ENCODE data around the gene TAL1. TPM values are rescaled to one million over a fixed set of nuclear protein-coding genes. Genes with fewer than 3 reads are reported as not detected.

Gene TAL1
- total RNA-seq, 1 donor: 10.8 TPM

DNA sequence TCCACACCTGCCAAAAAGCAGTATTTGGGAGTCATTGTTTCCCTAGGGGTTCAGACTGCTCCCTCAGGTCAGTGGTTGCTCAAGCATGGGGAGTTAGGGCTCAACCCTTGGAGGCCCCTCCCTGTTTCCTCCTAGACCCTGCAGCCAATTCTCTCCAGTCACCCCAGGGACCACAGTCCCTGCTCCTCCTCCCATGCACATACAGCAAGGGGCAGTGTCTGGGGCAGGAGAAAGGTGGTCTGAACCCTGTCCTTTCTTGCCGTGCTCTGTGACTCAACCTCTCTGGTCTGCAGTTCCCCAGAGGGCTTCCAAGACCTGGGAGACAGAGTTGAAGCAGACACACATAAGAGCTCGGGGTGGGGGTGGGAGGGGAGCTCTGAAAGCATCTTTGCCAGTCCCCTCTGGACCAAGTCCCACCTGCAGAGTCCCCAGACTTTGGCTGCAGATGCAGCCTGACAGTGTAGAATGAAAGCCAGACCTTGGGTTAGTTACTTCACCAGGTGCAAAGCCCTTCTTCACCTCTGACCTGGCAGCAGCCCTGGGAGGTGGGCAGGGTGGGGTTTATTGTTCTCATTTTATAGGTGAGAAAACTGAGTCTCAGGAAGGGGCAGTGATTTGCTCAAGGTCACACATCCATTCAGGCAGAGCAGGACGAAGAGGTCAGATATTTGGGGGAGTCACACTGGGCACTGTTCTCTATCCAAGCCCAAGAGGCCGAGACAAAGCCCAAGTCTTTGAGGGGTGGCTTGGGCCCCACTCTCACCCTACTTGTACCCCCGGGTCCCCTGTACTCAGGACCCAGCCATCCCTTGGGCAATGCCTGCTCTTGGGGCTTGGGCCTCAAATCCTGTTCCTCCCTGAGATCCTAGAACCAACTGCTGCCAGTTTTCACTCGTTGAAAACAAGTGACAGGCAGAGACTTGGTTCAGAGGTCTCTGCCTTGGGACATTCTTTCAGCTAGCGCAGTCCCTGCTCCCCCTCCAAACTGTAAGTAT, 42.9 kb downstream of the TAL1 start:
- Histone ChIP-seq H3K9me3 (ENCODE audit: low read depth, low read length) (no peaks in the 10 kb centered on the region), H3K27me3 (ENCODE audit: insufficient read depth, low read length) (no peaks in the 10 kb centered on the region), H3K4me3 (ENCODE audit: low read length) (no peak overlapping the region), H3K4me1 (ENCODE audit: insufficient read depth, low read length) (no peaks in the 10 kb centered on the region)

DNA sequence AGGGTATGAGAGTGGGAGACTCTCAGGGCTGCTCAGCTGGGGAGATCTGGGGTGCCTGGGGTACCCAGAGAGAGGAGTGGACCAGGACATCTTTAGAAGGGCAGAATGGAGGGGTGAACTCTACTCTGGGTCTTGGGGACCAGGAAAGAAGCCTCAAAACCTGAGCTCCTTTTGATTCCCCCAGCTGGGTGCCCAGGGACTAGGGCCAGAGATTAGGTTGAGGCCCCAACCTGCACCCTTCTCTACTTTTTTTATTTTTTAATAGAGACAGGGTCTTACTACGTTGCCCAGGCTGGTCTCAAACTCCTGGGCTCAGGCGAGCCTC, 44.1 kb downstream of the TAL1 start:
- H3K4me3 ChIP-seq (ENCODE audit: low read length): no peak overlapping the region
- no peaks in the 10 kb centered on the region for H3K27me3 ChIP-seq (ENCODE audit: insufficient read depth, low read length)
- no peaks in the 10 kb centered on the region for H3K4me1 ChIP-seq (ENCODE audit: insufficient read depth, low read length)
- H3K9me3 ChIP-seq (ENCODE audit: low read depth, low read length): no peaks in the 10 kb centered on the region

DNA sequence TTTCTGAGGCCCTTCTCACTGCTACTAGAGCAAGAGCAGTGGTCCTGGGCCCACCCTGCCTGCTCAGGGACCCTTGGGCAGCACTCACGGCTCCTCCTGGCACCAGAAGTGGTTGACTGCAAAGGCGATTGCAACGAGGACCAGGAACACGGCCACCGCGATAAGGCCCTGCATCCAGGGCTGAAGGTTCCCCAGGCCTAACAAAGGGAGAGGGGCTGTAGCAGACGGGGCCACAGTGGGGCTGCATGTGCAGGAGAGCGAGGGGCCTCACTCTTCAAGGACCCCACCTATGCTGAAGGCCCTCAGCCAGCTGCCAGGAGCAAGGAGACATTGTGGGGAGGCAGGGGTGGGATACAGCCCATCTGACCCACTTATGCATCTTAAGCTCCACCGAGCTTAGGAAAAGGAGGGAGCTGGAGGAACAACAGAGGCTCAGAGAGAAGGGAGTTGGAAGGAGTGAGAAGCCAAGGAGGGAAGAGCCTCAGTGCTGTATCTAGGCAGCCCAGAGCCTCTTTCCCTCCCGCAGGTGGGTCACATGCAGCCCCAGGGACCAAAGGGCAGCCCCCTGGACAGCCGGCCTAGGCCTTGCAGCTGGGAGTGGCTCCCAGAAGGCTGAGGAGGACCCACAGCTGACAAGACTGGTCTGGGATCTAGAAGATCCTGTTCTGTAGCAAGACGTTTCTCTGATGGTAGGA, 44.6 kb downstream of the TAL1 start:
- no peaks in the 10 kb centered on the region for H3K27me3 ChIP-seq (ENCODE audit: insufficient read depth, low read length)
- no peaks in the 10 kb centered on the region for H3K9me3 ChIP-seq (ENCODE audit: low read depth, low read length)
- no peaks in the 10 kb centered on the region for H3K4me1 ChIP-seq (ENCODE audit: insufficient read depth, low read length)
- H3K4me3 ChIP-seq (ENCODE audit: low read length): no peak overlapping the region

DNA sequence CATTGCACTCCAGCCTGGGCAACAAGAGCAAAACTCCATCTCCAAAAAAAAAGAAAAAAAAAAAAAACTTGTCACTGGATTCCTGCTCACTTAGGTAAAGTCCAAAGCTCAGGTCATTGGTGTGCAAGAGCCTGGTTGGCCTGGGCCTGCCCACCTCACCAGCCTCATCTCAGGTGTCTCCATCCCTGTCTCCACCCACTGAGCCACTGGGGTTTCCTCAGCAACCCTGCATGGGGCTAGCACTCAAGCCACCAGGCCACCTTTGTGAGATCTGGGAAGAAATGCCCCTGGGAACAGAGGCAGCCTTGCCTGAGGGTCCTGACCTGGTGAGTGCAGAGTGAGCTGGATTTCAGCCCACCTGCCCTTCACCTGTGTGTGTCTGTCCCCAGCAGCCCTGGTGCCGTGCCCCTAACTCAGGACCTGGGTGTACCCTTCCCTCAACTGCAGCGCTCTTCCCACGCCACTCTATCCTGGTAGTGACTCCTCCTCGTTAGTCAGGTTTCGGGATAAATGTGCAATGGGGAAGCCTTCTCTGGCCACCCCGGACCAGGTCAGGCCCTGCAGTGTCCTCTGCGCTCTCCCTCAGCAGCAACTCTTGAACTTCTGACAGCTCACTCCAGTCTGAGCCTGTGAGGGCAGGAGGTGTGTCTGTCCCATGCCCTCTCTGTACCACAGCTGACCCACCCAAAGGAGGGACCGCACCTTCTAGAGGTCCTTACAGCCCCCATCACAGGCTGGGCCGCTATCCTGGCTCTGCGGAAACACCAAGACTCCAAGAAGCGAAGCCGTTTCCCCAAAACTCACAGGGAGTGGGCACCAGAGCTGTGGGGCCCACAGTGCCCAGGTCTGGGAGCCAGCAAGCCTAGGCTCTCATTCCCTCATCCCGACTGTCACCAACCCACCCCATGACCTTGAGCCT, 45.5 kb downstream of the TAL1 start:
- H3K27me3 ChIP-seq (ENCODE audit: insufficient read depth, low read length): no peaks in the 10 kb centered on the region
- no peaks in the 10 kb centered on the region for H3K9me3 ChIP-seq (ENCODE audit: low read depth, low read length)
- H3K4me1 ChIP-seq (ENCODE audit: insufficient read depth, low read length): no peaks in the 10 kb centered on the region
- H3K4me3 ChIP-seq (ENCODE audit: low read length): no peak overlapping the region

DNA sequence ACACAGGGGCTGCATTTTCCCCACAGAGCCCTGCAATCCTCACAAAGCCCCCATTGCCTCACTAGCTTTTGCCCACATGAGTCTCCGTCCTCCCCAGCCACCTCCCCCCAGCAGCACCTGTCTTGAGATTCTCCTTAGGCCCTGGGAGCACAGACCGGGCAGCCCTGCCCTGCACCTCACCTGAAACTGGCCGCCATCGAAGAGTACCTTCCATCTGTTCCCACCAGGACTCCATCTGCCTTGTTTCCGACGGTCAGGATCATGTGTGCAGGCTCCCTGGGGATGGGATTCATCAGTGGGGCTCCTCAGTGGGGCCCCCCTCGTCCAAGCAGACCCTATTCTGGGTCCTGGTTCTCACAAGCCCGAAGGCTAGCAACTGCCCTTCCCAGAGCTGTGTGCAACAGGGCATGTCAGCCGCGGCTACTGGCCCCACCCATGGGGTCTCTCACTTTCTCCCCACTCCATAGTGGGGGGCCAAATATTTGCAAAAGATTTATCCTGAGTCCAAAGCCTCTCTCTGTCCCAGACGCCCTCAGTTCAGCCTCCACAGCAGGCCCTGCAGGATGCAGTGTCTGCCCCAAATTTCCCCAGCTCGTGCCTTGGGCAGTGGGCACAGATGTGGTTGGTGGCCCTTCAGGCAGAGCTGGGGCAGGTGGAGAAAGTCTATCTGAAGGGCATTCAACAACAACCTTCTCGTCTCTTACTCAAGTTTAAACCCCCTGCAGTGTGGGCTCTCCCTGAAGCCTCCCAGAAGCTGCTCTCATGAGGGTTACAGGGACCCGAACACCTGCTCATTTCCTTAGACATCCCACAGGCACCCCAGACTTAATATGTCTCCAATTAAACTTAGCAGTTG, 47.0 kb downstream of the TAL1 start:
- Histone ChIP-seq H3K9me3 (ENCODE audit: low read depth, low read length) (no peaks in the 10 kb centered on the region), H3K4me1 (ENCODE audit: insufficient read depth, low read length) (no peaks in the 10 kb centered on the region), H3K4me3 (ENCODE audit: low read length) (no peak overlapping the region), H3K27me3 (ENCODE audit: insufficient read depth, low read length) (peaks cover under 1% of the 10 kb centered on the region)

DNA sequence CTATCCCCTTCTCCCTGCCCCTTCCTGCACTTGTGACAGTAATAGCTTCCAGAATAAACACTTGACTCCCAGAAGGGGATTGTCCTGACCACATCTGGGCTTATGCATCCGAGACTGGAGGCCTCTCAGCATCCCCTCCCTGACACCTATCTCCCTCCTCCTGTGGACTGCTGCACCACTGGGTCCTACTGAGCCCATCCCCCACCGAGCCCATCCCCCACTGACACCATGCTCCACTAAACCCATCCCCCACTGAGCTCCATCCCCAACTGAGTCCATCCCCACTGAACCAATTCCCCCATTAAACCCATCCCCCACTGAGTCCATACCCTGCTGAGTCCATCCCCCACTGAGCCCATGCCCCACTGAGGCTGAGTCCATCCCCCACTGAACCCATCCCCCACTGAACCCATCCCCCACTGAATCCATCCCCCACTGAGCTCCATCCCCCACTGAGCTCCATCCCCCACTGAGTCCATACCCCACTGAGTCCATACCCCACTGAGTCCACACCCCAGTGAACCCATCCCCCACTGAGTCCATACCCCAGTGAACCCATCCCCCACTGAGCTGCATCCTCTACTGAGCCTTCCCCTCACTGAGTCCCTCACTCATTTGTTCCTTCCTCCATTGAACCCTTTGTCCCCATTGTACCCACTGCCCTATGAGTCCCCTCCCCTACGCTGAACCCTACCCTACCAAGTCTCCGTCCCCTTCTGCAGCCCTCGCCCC, 47.8 kb downstream of the TAL1 start:
- no peaks in the 10 kb centered on the region for H3K9me3 ChIP-seq (ENCODE audit: low read depth, low read length)
- H3K27me3 ChIP-seq (ENCODE audit: insufficient read depth, low read length): peaks cover 2% of the 10 kb centered on the region
- no peak overlapping the region for H3K4me3 ChIP-seq (ENCODE audit: low read length)
- H3K4me1 ChIP-seq (ENCODE audit: insufficient read depth, low read length): peaks cover 5% of the 10 kb centered on the region

DNA sequence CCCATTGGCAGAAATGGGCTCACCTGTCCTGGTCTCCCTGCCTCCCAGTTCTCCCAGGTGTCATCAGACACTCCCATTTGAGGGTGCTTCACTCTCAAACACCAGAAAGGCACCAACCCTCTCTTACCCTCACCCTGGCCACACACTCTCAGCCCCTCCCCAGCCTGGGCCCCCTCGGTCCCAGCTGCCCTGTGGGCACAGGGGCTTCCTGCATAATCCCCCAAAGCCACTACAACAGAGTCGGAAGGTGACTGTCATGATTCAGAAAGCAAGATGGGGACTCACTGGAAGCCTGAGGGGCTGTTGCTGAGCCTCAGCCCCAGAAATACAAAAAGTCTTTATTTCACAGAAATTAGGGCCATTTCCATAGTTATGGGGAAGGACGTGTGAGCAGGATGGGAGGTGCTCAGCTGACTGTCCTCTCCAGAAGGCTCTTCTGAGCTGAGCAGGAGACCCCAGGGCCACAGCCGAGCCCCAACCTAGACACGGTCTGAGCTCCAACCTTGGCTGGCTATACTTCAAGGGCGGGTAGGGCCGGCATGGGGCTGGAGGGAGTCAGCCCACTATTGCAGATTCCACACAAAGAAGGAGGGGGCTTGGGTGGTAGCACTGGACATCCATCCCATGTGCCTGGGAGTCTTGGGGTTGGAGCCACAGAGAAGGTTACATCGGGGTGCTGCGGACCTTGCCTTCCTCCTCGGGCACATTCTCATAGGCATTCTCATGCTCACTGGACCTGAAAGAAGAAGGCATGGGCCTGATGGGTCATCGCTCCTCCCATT, 48.5 kb downstream of the TAL1 start:
- no peaks in the 10 kb centered on the region for H3K9me3 ChIP-seq (ENCODE audit: low read depth, low read length)
- H3K27me3 ChIP-seq (ENCODE audit: insufficient read depth, low read length): peaks cover 2% of the 10 kb centered on the region
- peaks cover 8% of the 10 kb centered on the region for H3K4me1 ChIP-seq (ENCODE audit: insufficient read depth, low read length)
- H3K4me3 ChIP-seq (ENCODE audit: low read length): no peak overlapping the region

DNA sequence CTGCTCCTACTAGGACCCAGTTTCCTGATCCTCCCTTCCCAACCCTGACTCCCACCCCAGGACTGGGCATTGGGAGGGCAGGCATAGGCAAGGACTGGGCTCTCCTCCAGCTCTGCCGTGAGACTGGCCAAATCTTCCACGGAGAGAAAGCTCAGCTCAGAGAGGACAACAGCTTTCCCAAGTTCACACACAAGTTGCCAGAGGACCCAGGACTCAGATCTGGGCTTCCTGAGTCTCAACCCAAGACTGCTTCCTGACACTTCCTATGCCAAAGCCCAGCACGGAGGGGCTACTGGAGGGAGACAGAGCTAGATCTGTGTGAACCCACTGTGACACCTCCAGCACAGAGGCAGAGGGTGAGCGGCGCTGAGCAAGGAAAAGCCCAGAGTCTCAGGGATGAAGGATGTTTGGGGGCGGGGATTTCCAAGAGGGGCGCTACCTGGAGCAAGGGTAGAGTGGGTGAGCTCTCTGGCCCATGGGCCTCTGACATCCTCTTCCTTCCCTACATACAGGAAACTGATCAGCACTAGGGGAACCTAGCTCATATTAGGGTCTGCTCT, 49.3 kb downstream of the TAL1 start:
- Histone ChIP-seq H3K27me3 (ENCODE audit: insufficient read depth, low read length) (peaks cover 2% of the 10 kb centered on the region), H3K4me1 (ENCODE audit: insufficient read depth, low read length) (peaks cover 8% of the 10 kb centered on the region), H3K9me3 (ENCODE audit: low read depth, low read length) (no peaks in the 10 kb centered on the region), H3K4me3 (ENCODE audit: low read length) (no peak overlapping the region)

DNA sequence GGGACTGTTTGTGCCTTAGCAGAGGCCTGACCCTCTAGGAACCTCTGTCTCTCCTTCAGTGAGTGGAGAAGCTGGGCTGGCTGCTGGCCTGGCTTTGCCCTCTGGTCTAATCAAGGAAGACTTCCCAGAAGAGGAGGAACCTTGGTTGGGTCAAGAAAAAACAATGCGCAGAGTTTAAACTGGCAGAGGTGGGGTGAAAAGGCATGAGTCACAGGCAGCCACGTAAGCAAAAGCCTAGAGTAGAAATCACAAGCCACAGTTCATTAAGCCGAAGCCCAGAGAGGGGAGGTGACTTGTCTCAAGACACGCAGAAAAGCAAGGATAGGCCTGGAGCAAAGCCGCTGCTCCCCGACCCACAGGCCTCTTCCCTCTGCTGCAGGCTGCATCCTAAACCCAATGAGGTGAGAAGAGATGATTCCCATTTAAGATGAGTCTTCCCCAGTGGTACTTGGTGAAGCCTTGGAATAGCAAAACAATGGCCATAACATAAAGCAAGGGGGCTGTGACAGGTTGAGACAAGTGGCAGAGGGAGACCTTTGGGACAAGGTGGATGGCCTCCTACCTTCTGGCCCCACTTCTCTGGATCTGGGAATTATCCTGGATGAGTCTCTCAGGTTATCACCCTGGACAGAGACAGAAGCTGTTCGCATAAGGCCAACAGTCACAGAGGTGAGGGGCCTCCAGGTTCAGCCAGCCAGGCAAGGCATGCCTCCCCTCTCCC, 49.9 kb downstream of the TAL1 start:
- H3K9me3 ChIP-seq (ENCODE audit: low read depth, low read length): no peaks in the 10 kb centered on the region
- H3K27me3 ChIP-seq (ENCODE audit: insufficient read depth, low read length): peaks cover 2% of the 10 kb centered on the region

DNA sequence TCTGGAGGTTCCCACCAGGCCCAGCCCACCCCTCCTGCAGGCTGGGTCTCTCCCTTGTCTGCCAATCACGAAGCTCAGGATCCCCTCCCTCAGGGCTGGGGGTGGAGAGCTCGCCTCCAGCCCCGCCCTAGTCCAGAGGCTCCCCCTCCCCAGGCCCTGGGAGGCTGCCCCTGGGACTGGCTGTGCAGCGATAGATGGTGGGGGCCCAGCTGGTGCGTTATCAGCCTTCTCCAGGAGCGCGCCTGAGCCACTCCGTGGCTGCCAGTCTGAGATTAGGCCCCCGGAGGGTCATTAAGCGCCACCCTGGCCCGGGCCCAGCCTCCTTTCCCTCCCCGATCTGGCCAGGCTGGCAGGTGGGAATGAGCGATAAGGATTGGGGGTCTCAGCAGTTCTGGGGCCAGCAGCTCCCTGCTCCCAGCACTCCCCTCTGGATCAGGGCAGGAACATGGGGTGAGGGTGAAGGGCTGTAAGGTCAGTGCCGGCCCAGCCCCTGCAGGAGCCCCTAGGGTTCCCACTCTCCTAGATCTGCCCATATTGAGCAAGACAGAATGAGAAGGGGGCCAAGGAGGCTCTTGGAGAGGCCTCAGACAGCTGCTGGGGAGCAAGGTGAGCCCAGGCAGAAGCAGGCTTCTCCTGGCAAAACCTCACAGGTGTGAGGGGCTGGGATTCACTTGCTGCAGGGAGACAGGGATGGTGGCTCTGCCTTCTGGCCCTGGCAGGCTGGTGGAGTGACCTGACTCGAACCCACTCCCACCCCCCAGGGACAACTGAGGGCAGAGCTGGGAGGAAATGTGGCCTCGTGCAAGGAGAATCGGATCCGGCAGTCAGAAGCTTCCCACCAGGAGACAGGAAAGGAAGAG, 50.7 kb downstream of the TAL1 start:
- Histone ChIP-seq H3K4me1 (ENCODE audit: insufficient read depth, low read length) (peaks cover 8% of the 10 kb centered on the region), H3K27me3 (ENCODE audit: insufficient read depth, low read length) (peaks cover 2% of the 10 kb centered on the region), H3K4me3 (ENCODE audit: low read length) (no peak overlapping the region), H3K9me3 (ENCODE audit: low read depth, low read length) (no peaks in the 10 kb centered on the region)

More for the DNA sequence above, 49.9 kb downstream of the TAL1 start:
- peaks cover 8% of the 10 kb centered on the region for H3K4me1 ChIP-seq (ENCODE audit: insufficient read depth, low read length)
- H3K4me3 ChIP-seq (ENCODE audit: low read length): no peak overlapping the region

DNA sequence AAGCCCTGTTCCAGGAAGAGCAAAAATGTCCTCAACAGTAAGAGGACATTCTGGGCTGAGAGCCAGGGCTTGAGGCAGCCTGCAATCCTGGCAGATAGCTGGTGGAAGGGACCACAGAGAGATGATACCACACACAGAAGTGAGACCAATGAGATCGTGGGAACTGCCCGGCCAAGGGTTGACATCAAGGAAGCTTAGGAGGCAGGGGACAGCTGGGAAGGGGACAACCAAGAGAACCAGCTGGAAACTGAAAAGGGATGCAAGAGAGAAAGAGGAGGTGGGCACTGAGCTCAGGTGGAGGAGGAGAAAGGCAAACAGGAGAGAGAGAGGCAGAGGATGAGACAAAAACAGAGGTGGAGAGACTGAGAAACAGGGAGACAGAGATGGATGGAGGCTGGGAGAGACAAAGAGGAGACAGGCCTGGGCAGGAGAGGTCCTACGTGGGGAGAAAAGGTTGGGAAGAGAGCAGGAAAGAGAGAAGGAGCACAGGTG, 51.4 kb downstream of the TAL1 start:
- Histone ChIP-seq H3K4me1 (ENCODE audit: insufficient read depth, low read length) (peaks cover 8% of the 10 kb centered on the region), H3K4me3 (ENCODE audit: low read length) (no peak overlapping the region), H3K27me3 (ENCODE audit: insufficient read depth, low read length) (peaks cover 2% of the 10 kb centered on the region), H3K9me3 (ENCODE audit: low read depth, low read length) (no peaks in the 10 kb centered on the region)
